Measurements from ENCODE around the gene DOCK1.

DOCK1 gene

DNA sequence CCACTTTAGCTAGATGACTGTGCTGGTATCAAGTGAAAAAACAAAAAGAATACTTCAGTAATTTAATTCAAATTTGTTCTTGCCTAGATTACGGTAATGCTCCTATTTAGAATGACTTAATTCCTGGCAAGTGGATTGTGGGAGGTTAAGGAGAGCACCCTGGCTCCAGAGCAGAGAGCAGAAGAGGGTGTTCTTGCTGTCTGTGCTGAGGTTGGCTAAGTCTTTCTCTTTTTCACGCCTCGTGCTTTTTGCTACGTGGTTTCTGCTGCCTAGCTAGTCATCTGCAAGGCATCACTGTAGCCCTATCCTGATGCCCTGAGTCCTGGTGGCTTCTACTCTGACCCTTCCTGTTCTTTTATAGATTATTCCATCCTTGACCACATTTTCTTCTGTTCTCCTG lies 189.8 kb downstream of the DOCK1 start:
- DNase-seq, result no peak

GRCh38 chr10:127100983-127101615 lies 195.9 kb downstream of the DOCK1 start:
- no peak for DNase-seq

DNA sequence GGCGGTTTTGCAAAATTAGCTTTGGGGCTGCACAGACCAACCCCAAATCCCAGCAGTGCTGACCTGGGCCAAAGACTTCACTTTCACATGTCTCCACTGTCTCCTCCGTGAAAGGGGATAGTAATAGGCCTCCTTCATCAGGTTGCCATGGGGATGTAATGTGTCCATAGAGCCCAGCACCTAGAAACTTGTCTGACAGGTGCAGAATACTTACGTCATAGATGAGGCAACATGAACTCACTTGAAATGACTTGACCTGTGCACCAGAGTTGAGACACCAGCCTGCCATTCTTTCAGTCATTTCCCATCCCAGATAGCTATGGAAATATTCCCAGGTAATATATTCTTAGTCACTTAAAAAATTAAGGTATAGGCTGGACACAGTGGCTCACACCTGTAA lies 196.9 kb downstream of the DOCK1 start:
- DNase-seq, result no peak

DNA sequence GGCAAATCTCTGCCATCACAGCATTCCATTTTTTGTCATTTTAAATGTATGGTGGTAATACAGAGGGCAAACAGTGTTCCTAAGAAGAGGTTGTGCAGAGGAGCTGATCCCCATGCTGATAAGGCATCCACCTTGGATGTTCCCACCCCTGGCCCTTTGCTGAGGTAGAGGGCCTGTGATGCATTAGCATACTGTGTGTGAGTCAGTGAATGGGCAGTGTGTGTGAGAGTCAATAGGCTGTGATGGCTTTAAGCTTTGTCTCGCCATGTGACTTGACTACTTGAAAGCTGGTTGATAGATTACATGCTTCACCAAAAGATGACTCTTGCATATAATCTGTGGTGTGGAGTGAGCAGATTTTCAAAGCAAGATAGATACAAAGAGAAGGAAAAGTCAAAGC lies 209.9 kb downstream of the DOCK1 start:
- DNase-seq, result no peak

DNA sequence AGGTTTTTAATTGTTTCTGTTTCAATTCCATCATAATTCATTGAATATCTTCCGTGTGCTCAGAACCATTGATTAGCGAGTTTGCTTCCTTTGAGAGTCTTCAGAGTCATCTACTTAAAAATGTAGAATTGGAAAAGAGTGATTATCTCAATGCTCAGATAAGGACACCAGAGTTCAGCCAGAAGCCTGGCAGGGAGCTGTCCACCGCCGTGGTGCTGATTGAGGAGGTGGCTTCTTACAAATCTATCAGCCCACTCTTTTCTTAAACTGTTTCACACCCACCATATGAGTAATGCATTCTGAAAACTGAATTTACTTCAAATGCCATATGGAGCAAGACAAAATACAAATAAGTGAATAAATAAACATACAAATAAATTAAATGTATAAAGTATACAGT lies 211.9 kb downstream of the DOCK1 start:
- DNase-seq, result peak; percentile 30

DNA sequence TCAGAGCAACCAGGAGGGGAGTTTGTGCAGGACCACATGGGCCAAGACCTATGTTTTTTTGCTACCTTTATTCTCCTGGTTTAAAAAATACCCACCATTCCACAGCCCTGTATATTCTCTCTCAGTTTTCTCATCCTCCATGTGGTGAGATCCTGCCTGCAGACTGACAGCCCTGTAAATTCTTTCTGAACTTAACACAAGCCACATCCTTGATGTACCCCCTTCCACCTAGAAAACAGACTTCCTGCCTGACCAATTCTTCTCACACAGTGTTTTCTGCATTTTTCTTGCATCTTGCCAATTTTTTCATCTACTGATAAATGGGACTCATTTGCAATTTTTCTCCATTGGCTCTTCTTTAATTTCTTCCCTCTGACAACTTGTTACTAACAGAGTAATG lies 212.8 kb downstream of the DOCK1 start:
- DNase-seq, result no peak

DNA sequence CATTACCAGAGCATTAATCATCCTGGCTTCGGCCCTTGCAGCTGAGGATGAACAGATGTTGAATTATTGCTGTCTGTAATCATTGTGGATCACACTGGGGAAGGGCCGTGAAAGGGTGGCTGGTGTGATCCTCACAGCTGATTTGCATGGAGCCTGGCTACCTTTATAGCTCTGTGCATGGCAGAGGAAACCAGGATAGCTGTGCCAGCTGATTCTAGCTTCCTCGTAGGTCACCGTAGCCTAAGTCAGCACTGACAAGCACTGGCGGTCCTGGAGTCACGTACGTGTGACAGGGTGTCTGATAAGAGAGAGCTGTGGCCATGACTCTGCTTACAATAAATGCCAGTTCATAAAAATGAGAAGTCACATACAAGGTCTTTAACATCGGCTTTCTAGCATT lies 214.7 kb downstream of the DOCK1 start:
- no peak for DNase-seq

DNA sequence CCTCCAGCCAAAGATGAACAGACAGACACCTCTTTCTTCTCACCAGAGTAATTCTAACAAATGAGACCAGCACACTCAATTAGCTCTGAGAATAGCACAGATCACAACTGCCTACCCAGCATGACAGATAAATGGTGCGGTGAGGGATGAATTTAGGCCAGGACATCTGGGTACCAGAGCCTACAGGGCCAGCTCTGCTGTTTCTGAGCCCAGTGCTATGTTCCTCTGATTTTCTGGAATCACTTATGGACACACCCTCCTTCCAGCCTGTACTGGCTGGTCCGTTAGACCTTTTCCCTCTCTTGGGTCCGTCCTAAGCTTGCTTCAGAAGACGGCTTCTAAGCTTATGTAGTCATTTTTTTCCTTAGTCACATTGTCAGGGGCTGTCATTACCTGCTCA lies 217.6 kb downstream of the DOCK1 start:
- no peak for DNase-seq

DNA sequence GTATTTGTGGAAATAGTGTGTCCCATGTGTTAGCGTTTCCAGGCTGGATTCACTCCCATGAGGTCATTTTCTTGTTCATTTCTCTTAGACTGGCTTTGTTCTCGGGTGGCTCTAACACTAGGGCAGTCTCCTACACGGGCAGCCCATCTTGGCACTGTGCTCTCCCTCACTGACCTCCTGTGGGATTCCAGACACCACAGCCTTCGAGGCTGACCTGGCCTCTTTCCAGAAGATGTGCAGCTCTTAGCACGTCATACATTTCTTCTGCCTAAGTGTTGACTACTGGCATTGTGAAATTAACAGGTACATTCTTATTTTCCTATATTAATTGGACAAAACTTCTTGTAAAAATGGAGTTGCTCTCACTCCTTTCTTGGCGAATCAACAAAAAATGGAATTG lies 218.4 kb downstream of the DOCK1 start:
- no peak for DNase-seq

DNA sequence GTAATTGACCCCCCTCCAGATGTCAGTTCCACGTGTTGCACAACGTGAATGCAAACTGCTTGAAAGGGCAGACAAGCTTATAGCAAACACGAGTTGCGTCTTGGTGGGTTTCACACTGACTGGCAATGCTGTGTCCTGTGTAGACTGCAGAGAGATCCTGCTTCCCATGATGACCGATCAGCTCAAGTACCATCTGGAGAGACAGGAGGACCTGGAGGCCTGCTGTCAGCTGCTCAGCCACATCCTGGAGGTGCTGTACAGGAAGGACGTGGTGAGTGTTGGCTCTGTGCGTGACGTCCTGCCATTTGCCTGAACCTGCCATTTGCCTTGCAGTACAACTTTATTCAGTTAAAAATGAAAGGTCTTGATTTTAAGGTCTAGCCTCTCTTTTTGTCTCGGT lies 220.1 kb downstream of the DOCK1 start:
- no peak for DNase-seq

- no peak for DNase-seq
Observed at GRCh38 chr10:127127822-127128221, 222.6 kb downstream of the DOCK1 start.

DNA sequence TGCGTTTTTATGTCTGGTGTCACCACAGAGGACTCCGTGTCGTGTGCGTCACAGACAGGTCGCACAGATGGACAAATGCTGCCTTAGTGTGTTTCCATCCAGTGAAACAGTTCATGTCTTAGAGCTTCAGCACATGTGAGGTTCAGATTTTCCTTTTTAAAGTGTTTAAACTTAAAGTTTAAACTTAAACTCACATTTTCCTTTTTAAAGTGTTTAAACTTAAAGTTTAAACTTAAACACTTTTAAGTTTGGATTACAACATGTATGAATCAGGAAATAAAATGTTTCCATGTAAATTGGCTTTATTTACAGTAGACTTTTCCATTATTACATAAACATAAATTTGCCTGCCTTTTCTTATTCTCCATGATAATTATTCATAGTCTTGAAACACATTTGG lies 223.9 kb downstream of the DOCK1 start:
- no peak for DNase-seq

GRCh38 chr10:127132451-127132850 lies 227.2 kb downstream of the DOCK1 start:
- DNase-seq, result peak; percentile 34

GRCh38 chr10:127133225-127133624 lies 228.0 kb downstream of the DOCK1 start:
- no peak for DNase-seq

- DNase-seq, result no peak
Observed at GRCh38 chr10:127133672-127134500, 228.7 kb downstream of the DOCK1 start.

DNA sequence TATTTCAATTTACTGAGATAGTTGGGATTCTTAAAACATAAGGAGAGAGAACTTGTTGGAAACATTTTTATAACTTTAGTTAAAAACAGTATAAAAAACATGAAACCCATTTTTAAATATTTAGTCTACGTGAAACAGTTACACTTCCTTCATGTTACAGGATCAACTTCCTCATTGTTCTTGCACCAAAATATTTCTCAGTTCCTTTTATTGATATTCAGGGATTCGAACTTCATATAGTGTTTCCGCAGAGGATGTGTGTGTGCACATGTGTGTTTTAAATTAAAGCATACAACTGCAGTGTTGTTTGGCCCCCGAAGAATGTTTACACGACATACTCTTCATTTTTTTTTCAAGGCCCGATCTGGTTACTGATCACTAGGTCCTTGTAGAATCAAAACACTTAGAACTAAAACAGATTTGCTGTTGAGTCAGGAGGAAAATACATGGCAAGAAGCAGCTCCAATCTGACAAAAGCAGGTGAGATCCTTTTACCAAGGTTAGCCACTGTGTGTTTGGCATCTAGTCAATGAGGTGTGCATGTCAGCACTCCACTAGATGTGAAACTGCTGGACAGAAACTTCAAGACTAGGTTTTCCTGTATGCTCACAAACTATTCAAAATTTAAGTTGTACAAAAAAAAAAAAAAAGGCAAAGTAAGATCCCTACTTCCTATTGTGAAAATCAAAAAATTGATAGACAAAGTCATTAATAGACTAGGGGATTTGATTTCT lies 230.8 kb downstream of the DOCK1 start:
- DNase-seq, result no peak

- no peak for DNase-seq
Observed at GRCh38 chr10:127137391-127137790, 232.2 kb downstream of the DOCK1 start.

GRCh38 chr10:127142136-127142535 lies 236.9 kb downstream of the DOCK1 start:
- DNase-seq, result no peak

- no peak for DNase-seq
Observed at GRCh38 chr10:127142856-127143255, 237.6 kb downstream of the DOCK1 start.

GRCh38 chr10:127145173-127145572 lies 239.9 kb downstream of the DOCK1 start:
- DNase-seq, result no peak

- no peak for DNase-seq
Observed at GRCh38 chr10:127146661-127147060, 241.4 kb downstream of the DOCK1 start.

GRCh38 chr10:127148066-127148932 lies 243.1 kb downstream of the DOCK1 start:
- DNase-seq, result no peak

DNA sequence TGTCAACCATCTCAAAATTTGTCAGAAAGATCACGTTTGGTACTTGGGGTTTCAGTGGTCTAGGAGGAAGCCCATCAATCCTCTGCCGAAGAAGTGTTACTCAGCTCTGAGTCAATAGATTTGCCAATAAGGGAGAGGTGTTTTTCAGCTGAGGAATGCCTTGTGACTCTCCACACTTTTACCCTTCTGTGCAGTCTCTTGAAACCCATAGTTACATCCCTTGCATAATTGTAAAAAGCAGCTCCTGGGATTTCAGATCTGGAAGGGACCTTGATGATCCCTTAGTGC lies 243.6 kb downstream of the DOCK1 start:
- DNase-seq, result no peak

Data from retina (tissue), 1 donor.